Neural progenitor cell (in vitro differentiated cells): ENCODE data around the gene FGF21.
"Not testable (repeated sequence)": the region's sequence is repeated elsewhere in the genome, so short reads cannot be mapped to it uniquely, and the experiment has no call there.

ENCODE experiments used
- EZH2 ChIP-seq: fragments of 200-600 bp; sonication (generic); IDR thresholded peaks from 2 replicates; pipeline ENCODE4 v1.6.1; 2017; ENCODE audit warnings: antibody characterized with exemption, mild to moderate bottlenecking, moderate library complexity
- EZH2phosphoT487 ChIP-seq: fragments of 200-600 bp; sonication (generic); IDR thresholded peaks from 2 replicates; pipeline ENCODE4 v1.6.1; 2017; ENCODE audit warnings: antibody characterized with exemption
- TF ChIP-seq, protein P1 (sequence below): fragments of 200-600 bp; sonication (generic); IDR thresholded peaks from 2 replicates; pipeline ENCODE4 v1.5.1; 2017; ENCODE audit warnings: antibody characterized with exemption, mild to moderate bottlenecking

DNA sequence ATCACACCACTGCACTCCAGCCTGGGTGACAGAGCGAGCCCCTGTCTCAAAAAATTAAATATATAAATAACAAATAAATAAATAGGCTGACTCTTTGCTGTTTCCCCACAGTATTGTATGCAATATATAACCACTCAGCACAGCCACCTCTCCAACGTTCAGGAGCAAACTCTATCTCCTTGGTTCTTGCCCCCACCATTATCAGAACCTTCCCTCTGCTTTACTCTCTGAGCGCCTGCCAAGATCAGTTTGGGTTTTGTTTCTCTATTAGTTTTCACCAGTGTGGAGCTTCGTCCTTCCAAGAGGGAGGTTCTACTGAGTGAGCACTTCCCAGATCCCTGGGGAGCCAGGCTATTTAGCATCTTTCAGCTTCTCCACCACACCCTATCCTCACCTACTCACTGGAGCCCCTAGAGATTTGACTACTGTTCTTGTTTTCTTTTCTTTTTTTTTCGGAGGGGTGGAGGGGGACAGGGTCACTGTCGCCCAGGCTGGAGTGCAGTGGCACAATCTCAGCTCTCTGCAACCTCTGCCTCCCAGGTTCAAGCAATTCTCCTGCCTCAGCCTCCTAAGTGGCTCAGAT lies 12.9 kb downstream of the FGF21 start:
- TF ChIP-seq, protein P1, sequence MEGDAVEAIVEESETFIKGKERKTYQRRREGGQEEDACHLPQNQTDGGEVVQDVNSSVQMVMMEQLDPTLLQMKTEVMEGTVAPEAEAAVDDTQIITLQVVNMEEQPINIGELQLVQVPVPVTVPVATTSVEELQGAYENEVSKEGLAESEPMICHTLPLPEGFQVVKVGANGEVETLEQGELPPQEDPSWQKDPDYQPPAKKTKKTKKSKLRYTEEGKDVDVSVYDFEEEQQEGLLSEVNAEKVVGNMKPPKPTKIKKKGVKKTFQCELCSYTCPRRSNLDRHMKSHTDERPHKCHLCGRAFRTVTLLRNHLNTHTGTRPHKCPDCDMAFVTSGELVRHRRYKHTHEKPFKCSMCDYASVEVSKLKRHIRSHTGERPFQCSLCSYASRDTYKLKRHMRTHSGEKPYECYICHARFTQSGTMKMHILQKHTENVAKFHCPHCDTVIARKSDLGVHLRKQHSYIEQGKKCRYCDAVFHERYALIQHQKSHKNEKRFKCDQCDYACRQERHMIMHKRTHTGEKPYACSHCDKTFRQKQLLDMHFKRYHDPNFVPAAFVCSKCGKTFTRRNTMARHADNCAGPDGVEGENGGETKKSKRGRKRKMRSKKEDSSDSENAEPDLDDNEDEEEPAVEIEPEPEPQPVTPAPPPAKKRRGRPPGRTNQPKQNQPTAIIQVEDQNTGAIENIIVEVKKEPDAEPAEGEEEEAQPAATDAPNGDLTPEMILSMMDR = not testable (repeated sequence)
- not testable (repeated sequence) for TF ChIP-seq EZH2, EZH2phosphoT487
